Spinal cord (tissue), 10 donors: ENCODE data around the gene TBC1D22B. TPM values are rescaled to one million over a fixed set of nuclear protein-coding genes. Genes with fewer than 3 reads are reported as not detected.
A peak's percentile ranks its signal among the peaks of the same experiment; 100 is the strongest.

Experiments
- DNase-seq, 6 donors: peaks; one replicate each; pipeline versions ENCODE4 v3.0.0 to v3.0.0-alpha.2; 2013 to 2015; ENCODE audit warnings: low spot score in 6 of 6, low read depth in 4 of 6
- H3K27ac ChIP-seq: one replicate; pipeline ENCODE4 v1.5.1; 2013; ENCODE audit warnings: low read depth, low read length, control low read depth
- H3K27me3 ChIP-seq: one replicate; pipeline ENCODE4 v1.6.1; 2013; ENCODE audit warnings: low read length; ENCODE audit not compliant: control insufficient read depth, insufficient read depth
- H3K36me3 ChIP-seq: one replicate; pipeline ENCODE4 v1.6.1; 2013; ENCODE audit warnings: low read length; ENCODE audit not compliant: control insufficient read depth, insufficient read depth
- H3K4me1 ChIP-seq: one replicate; pipeline ENCODE4 v1.6.1; 2013; ENCODE audit warnings: low read length; ENCODE audit not compliant: control insufficient read depth, insufficient read depth
- H3K4me3 ChIP-seq: one replicate; pipeline ENCODE4 v1.5.1; 2013; ENCODE audit warnings: low read depth, low read length, control low read depth
- H3K9me3 ChIP-seq: one replicate; pipeline ENCODE4 v1.6.1; 2013; ENCODE audit warnings: low read length; ENCODE audit not compliant: control insufficient read depth, insufficient read depth
- WGBS: methylation state at CpG from one replicate; pipeline ENCODE4 v1.1.5; 2013; ENCODE audit warnings: missing lambda C conversion rate; ENCODE audit not compliant: insufficient coverage; 5-methylcytosine and 5-hydroxymethylcytosine counted together
- polyA plus RNA-seq, 2 donors: library from polyadenylated mRNA; unstranded; fragments of 120-200 nt; gene quantifications; one replicate each; pipeline ENCODE4 v1.2.1, GENCODE V29; 2013; ENCODE audit not compliant: insufficient read length in 2 of 2
- total RNA-seq, 2 donors: library from RNA; depleted of rRNA in 1 of 2; stranded (reverse); fragments of 120-200 nt in 1 of 2; fragments of >200 nt in 1 of 2; gene quantifications; one replicate each; pipeline versions ENCODE4 v1.2.3 to v1.2.4, GENCODE V29; 2013 to 2014
- donor health status: healthy.

TBC1D22B gene
- total and polyA plus RNA-seq, 4 donors, result 9.3 to 15.6 (median 12.4) TPM

- H3K4me3 ChIP-seq, result no peak overlapping the region
- peaks cover 2% of the 10 kb centered on the region for H3K27me3 ChIP-seq
- no peaks in the 10 kb centered on the region for H3K9me3 ChIP-seq
- no peak overlapping the region for H3K27ac ChIP-seq
- peaks cover 3% of the 10 kb centered on the region for H3K4me1 ChIP-seq
- no peak for DNase-seq
- H3K36me3 ChIP-seq, result peaks cover 3% of the 10 kb centered on the region
- no CpG with 5 or more reads among the region's 1 CpG for WGBS
Observed at GRCh38 chr6:37260444-37260843, 2.9 kb downstream of the TBC1D22B start.

GRCh38 chr6:37261198-37261597 is 3.6 kb downstream of the TBC1D22B start:
- Histone ChIP-seq H3K27me3 (no peaks in the 10 kb centered on the region), H3K36me3 (peaks cover 3% of the 10 kb centered on the region), H3K4me1 (peaks cover 3% of the 10 kb centered on the region), H3K9me3 (no peaks in the 10 kb centered on the region), H3K27ac (no peak overlapping the region), H3K4me3 (no peak overlapping the region)
- DNase-seq, result no peak
- 100% methylated on average over 2 of the region's 5 CpGs for WGBS

GRCh38 chr6:37262446-37263026 is 5.0 kb downstream of the TBC1D22B start:
- Histone ChIP-seq H3K27me3 (no peaks in the 10 kb centered on the region), H3K36me3 (peaks cover 3% of the 10 kb centered on the region), H3K4me3 (no peak overlapping the region), H3K9me3 (no peaks in the 10 kb centered on the region), H3K27ac (no peak overlapping the region), H3K4me1 (peaks cover 3% of the 10 kb centered on the region)
- 80% methylated on average over 1 of the region's 8 CpGs for WGBS
- DNase-seq, result no peak

GRCh38 chr6:37265001-37265400 is 7.4 kb downstream of the TBC1D22B start:
- Histone ChIP-seq H3K9me3 (no peaks in the 10 kb centered on the region), H3K36me3 (peaks cover 3% of the 10 kb centered on the region), H3K27ac (no peak overlapping the region), H3K27me3 (no peaks in the 10 kb centered on the region), H3K4me3 (no peak overlapping the region), H3K4me1 (no peaks in the 10 kb centered on the region)
- peak in 1 of 6 donors; percentile 51 for DNase-seq
- no CpG with 5 or more reads among the region's 2 CpGs for WGBS

- no peaks in the 10 kb centered on the region for H3K4me1 ChIP-seq
- WGBS, result no CpG with 5 or more reads among the region's 3 CpGs
- H3K36me3 ChIP-seq, result peaks cover 5% of the 10 kb centered on the region
- H3K27me3 ChIP-seq, result no peaks in the 10 kb centered on the region
- H3K27ac ChIP-seq, result no peak overlapping the region
- DNase-seq, result no peak
- H3K4me3 ChIP-seq, result no peak overlapping the region
- no peaks in the 10 kb centered on the region for H3K9me3 ChIP-seq
Observed at GRCh38 chr6:37265860-37266259, 8.3 kb downstream of the TBC1D22B start.

GRCh38 chr6:37269105-37269504 is 11.5 kb downstream of the TBC1D22B start:
- no peaks in the 10 kb centered on the region for H3K4me1 ChIP-seq
- no peaks in the 10 kb centered on the region for H3K9me3 ChIP-seq
- no peak overlapping the region for H3K4me3 ChIP-seq
- DNase-seq, result no peak
- no CpG with 5 or more reads among the region's 2 CpGs for WGBS
- H3K36me3 ChIP-seq, result peaks cover 5% of the 10 kb centered on the region
- no peak overlapping the region for H3K27ac ChIP-seq
- no peaks in the 10 kb centered on the region for H3K27me3 ChIP-seq

GRCh38 chr6:37272834-37273566 is 15.4 kb downstream of the TBC1D22B start:
- Histone ChIP-seq H3K27ac (no peak overlapping the region), H3K27me3 (no peaks in the 10 kb centered on the region), H3K9me3 (no peaks in the 10 kb centered on the region), H3K4me3 (no peak overlapping the region), H3K4me1 (no peaks in the 10 kb centered on the region), H3K36me3 (peaks cover 5% of the 10 kb centered on the region)
- no CpG with 5 or more reads among the region's 8 CpGs for WGBS
- peak in 1 of 6 donors; percentile 5 for DNase-seq

- H3K4me1 ChIP-seq, result no peaks in the 10 kb centered on the region
- H3K4me3 ChIP-seq, result no peak overlapping the region
- H3K27ac ChIP-seq, result no peak overlapping the region
- no CpG with 5 or more reads among the region's 3 CpGs for WGBS
- peaks cover 5% of the 10 kb centered on the region for H3K36me3 ChIP-seq
- no peaks in the 10 kb centered on the region for H3K27me3 ChIP-seq
- no peaks in the 10 kb centered on the region for H3K9me3 ChIP-seq
- DNase-seq, result peak in 1 of 6 donors; percentile 68
Observed at GRCh38 chr6:37273690-37274089, 16.1 kb downstream of the TBC1D22B start.

- no peak overlapping the region for H3K4me3 ChIP-seq
- DNase-seq, result no peak
- peaks cover 2% of the 10 kb centered on the region for H3K36me3 ChIP-seq
- 91% methylated on average over 1 of the region's 1 CpG for WGBS
- H3K27ac ChIP-seq, result no peak overlapping the region
- no peaks in the 10 kb centered on the region for H3K9me3 ChIP-seq
- no peaks in the 10 kb centered on the region for H3K27me3 ChIP-seq
- H3K4me1 ChIP-seq, result peaks cover under 1% of the 10 kb centered on the region
Observed at GRCh38 chr6:37275350-37275749, 17.8 kb downstream of the TBC1D22B start.

GRCh38 chr6:37277001-37277409 is 19.4 kb downstream of the TBC1D22B start:
- no peaks in the 10 kb centered on the region for H3K9me3 ChIP-seq

More at GRCh38 chr6:37277001-37277409, 19.4 kb downstream of the TBC1D22B start:
- H3K4me3 ChIP-seq, result no peak overlapping the region
- no peak overlapping the region for H3K27ac ChIP-seq
- no peaks in the 10 kb centered on the region for H3K27me3 ChIP-seq
- 98% methylated on average over 4 of the region's 6 CpGs for WGBS
- H3K36me3 ChIP-seq, result peaks cover 5% of the 10 kb centered on the region
- peaks cover 10% of the 10 kb centered on the region for H3K4me1 ChIP-seq
- no peak for DNase-seq
